Activated naive CD8-positive, alpha-beta T cell treated with anti-CD3 and anti-CD28 coated beads, Interleukin-2, amount 50 U/mL, for 24 hours (primary cell): ENCODE measurements around the gene RPN2.
A peak's percentile ranks its signal among the peaks of the same experiment; 100 is the strongest.

Experiments
- ATAC-seq: fragments of 150-1000 bp; cut with Tn5 transposase; one replicate; pipeline ENCODE4 v1.10.0; 2021
- DNase-seq: peaks from one replicate; pipeline ENCODE4 v3.0.0; 2021
- H3K27ac Mint-ChIP-seq: one replicate; pipeline ENCODE4 v1.8.0; 2021; ENCODE audit warnings: mild to moderate bottlenecking, mixed read lengths
- H3K27me3 Mint-ChIP-seq: one replicate; pipeline ENCODE4 v1.8.0; 2021; ENCODE audit warnings: mixed read lengths
- H3K36me3 Mint-ChIP-seq: one replicate; pipeline ENCODE4 v1.8.0; 2021; ENCODE audit warnings: low read depth, mixed read lengths
- H3K4me1 Mint-ChIP-seq: one replicate; pipeline ENCODE4 v1.8.0; 2021; ENCODE audit warnings: mixed read lengths
- H3K4me3 Mint-ChIP-seq: one replicate; pipeline ENCODE4 v1.8.0; 2021; ENCODE audit warnings: mild to moderate bottlenecking, moderate library complexity, mixed read lengths
- H3K9me3 Mint-ChIP-seq: one replicate; pipeline ENCODE4 v1.8.0; 2021; ENCODE audit warnings: mixed read lengths

Gene RPN2

GRCh38 chr20:37162646-37163045, 16.5 kb upstream of the RPN2 start:
- ATAC-seq (no peak), DNase-seq (no peak)
- H3K9me3 Mint-ChIP-seq, result no peaks in the 10 kb centered on the region
- H3K27ac Mint-ChIP-seq, result no peak overlapping the region
- peaks cover 2% of the 10 kb centered on the region for H3K27me3 Mint-ChIP-seq
- H3K4me1 Mint-ChIP-seq, result no peaks in the 10 kb centered on the region
- H3K4me3 Mint-ChIP-seq, result no peak overlapping the region
- H3K36me3 Mint-ChIP-seq, result no peaks in the 10 kb centered on the region

GRCh38 chr20:37163832-37164554, 15.1 kb upstream of the RPN2 start:
- H3K4me1 Mint-ChIP-seq, result no peaks in the 10 kb centered on the region
- H3K36me3 Mint-ChIP-seq, result no peaks in the 10 kb centered on the region
- H3K9me3 Mint-ChIP-seq, result no peaks in the 10 kb centered on the region
- ATAC-seq (no peak), DNase-seq (no peak)
- peaks cover 2% of the 10 kb centered on the region for H3K27me3 Mint-ChIP-seq
- H3K4me3 Mint-ChIP-seq, result no peak overlapping the region
- no peak overlapping the region for H3K27ac Mint-ChIP-seq

- Mint-ChIP-seq H3K27ac (no peak overlapping the region), H3K4me3 (no peak overlapping the region), H3K27me3 (peaks cover 2% of the 10 kb centered on the region), H3K9me3 (no peaks in the 10 kb centered on the region), H3K36me3 (no peaks in the 10 kb centered on the region), H3K4me1 (no peaks in the 10 kb centered on the region)
- ATAC-seq (no peak), DNase-seq (no peak)
These were observed 14.1 kb upstream of the RPN2 start for GRCh38 chr20:37165031-37165430.

- ATAC-seq, result no peak
- DNase-seq, result no peak
- Mint-ChIP-seq H3K27me3 (peaks cover 2% of the 10 kb centered on the region), H3K27ac (no peak overlapping the region), H3K4me3 (no peak overlapping the region), H3K4me1 (no peaks in the 10 kb centered on the region), H3K36me3 (no peaks in the 10 kb centered on the region), H3K9me3 (no peaks in the 10 kb centered on the region)
These were observed 12.3 kb upstream of the RPN2 start for GRCh38 chr20:37166867-37167266.

GRCh38 chr20:37172836-37173235, 6.3 kb upstream of the RPN2 start:
- DNase-seq (no peak), ATAC-seq (no peak)
- H3K4me3 Mint-ChIP-seq, result no peak overlapping the region
- H3K36me3 Mint-ChIP-seq, result no peaks in the 10 kb centered on the region
- H3K9me3 Mint-ChIP-seq, result no peaks in the 10 kb centered on the region
- H3K27me3 Mint-ChIP-seq, result no peaks in the 10 kb centered on the region
- no peaks in the 10 kb centered on the region for H3K4me1 Mint-ChIP-seq
- H3K27ac Mint-ChIP-seq, result no peak overlapping the region

GRCh38 chr20:37179683-37180524, 774 bp downstream of the RPN2 start:
- H3K9me3 Mint-ChIP-seq, result no peaks in the 10 kb centered on the region
- no peak for ATAC-seq
- H3K4me3 Mint-ChIP-seq, result peak overlapping the region; percentile 94
- H3K27ac Mint-ChIP-seq, result peak overlapping the region; percentile 95
- H3K36me3 Mint-ChIP-seq, result peaks cover 30% of the 10 kb centered on the region
- DNase-seq, result no peak
- H3K4me1 Mint-ChIP-seq, result peaks cover 46% of the 10 kb centered on the region
- H3K27me3 Mint-ChIP-seq, result no peaks in the 10 kb centered on the region

- no peak for DNase-seq
- H3K4me3 Mint-ChIP-seq, result no peak overlapping the region
- no peak overlapping the region for H3K27ac Mint-ChIP-seq
- no peaks in the 10 kb centered on the region for H3K27me3 Mint-ChIP-seq
- no peak for ATAC-seq
- H3K4me1 Mint-ChIP-seq, result peaks cover 61% of the 10 kb centered on the region
- H3K36me3 Mint-ChIP-seq, result peaks cover 63% of the 10 kb centered on the region
- no peaks in the 10 kb centered on the region for H3K9me3 Mint-ChIP-seq
These were observed 6.6 kb downstream of the RPN2 start for GRCh38 chr20:37185686-37186085.

GRCh38 chr20:37188787-37189186, 9.7 kb downstream of the RPN2 start:
- Mint-ChIP-seq H3K4me1 (peaks cover 56% of the 10 kb centered on the region), H3K36me3 (peaks cover 61% of the 10 kb centered on the region), H3K27me3 (no peaks in the 10 kb centered on the region), H3K4me3 (no peak overlapping the region), H3K27ac (no peak overlapping the region), H3K9me3 (no peaks in the 10 kb centered on the region)
- ATAC-seq (no peak), DNase-seq (no peak)

- Mint-ChIP-seq H3K36me3 (peaks cover 58% of the 10 kb centered on the region), H3K4me1 (peaks cover 58% of the 10 kb centered on the region), H3K4me3 (no peak overlapping the region), H3K9me3 (no peaks in the 10 kb centered on the region), H3K27ac (peak overlapping the region; percentile 43), H3K27me3 (no peaks in the 10 kb centered on the region)
- DNase-seq (no peak), ATAC-seq (peak; percentile 17)
These were observed 10.4 kb downstream of the RPN2 start for GRCh38 chr20:37189416-37190016.

GRCh38 chr20:37190354-37191112, 11.4 kb downstream of the RPN2 start:
- no peak for DNase-seq
- no peaks in the 10 kb centered on the region for H3K27me3 Mint-ChIP-seq
- no peak overlapping the region for H3K4me3 Mint-ChIP-seq
- peaks cover 52% of the 10 kb centered on the region for H3K36me3 Mint-ChIP-seq
- peaks cover 64% of the 10 kb centered on the region for H3K4me1 Mint-ChIP-seq
- H3K9me3 Mint-ChIP-seq, result no peaks in the 10 kb centered on the region
- ATAC-seq, result no peak
- no peak overlapping the region for H3K27ac Mint-ChIP-seq

- peak; percentile 73 for ATAC-seq
- Mint-ChIP-seq H3K4me1 (peaks cover 68% of the 10 kb centered on the region), H3K27me3 (no peaks in the 10 kb centered on the region), H3K4me3 (no peak overlapping the region), H3K36me3 (peaks cover 53% of the 10 kb centered on the region), H3K9me3 (no peaks in the 10 kb centered on the region), H3K27ac (no peak overlapping the region)
- DNase-seq, result peak; percentile 76
These were observed 13.2 kb downstream of the RPN2 start for GRCh38 chr20:37192137-37192854.

GRCh38 chr20:37193226-37193625, 14.1 kb downstream of the RPN2 start:
- Mint-ChIP-seq H3K27me3 (no peaks in the 10 kb centered on the region), H3K27ac (no peak overlapping the region), H3K36me3 (peaks cover 53% of the 10 kb centered on the region), H3K4me3 (no peak overlapping the region), H3K9me3 (no peaks in the 10 kb centered on the region), H3K4me1 (peaks cover 66% of the 10 kb centered on the region)
- DNase-seq (no peak), ATAC-seq (no peak)

- no peaks in the 10 kb centered on the region for H3K27me3 Mint-ChIP-seq
- no peaks in the 10 kb centered on the region for H3K9me3 Mint-ChIP-seq
- DNase-seq, result no peak
- H3K27ac Mint-ChIP-seq, result peak overlapping the region; percentile 64
- no peak overlapping the region for H3K4me3 Mint-ChIP-seq
- H3K4me1 Mint-ChIP-seq, result peaks cover 63% of the 10 kb centered on the region
- ATAC-seq, result no peak
- H3K36me3 Mint-ChIP-seq, result peaks cover 54% of the 10 kb centered on the region
These were observed 14.7 kb downstream of the RPN2 start for GRCh38 chr20:37193821-37194220.
